ENCODE measurements around the gene CRELD2.

CRELD2 gene

GRCh38 chr22:49951986-49952896 is 33.8 kb downstream of the CRELD2 start:
- ChIA-PET CTCF (interaction anchor here (1.0 to 1.8 kb wide), 2 partner anchors 22 to 78 kb away, joined by 3 to 6 read pairs; no protein-coding TSS in a partner anchor), POLR2A (no interaction called here)
- DNase-seq (ENCODE audit: extremely low spot score), result no peak
- TF ChIP-seq CTCF (IDR thresholded peaks at IDR 0.05; ENCODE audit: control extremely low read depth, extremely low read depth, low read depth, missing control alignments), result no peak

- POLR2A ChIA-PET, result no interaction called here
- CTCF ChIA-PET, result interaction anchor here (1.8 kb wide), 1 partner anchor 22 kb away, joined by 6 read pairs; no protein-coding TSS in a partner anchor
- no peak for TF ChIP-seq CTCF (IDR thresholded peaks at IDR 0.05; ENCODE audit: control extremely low read depth, extremely low read depth, low read depth, missing control alignments)
- DNase-seq (ENCODE audit: extremely low spot score), result no peak
These were observed 34.7 kb downstream of the CRELD2 start for GRCh38 chr22:49953027-49953679.

DNA sequence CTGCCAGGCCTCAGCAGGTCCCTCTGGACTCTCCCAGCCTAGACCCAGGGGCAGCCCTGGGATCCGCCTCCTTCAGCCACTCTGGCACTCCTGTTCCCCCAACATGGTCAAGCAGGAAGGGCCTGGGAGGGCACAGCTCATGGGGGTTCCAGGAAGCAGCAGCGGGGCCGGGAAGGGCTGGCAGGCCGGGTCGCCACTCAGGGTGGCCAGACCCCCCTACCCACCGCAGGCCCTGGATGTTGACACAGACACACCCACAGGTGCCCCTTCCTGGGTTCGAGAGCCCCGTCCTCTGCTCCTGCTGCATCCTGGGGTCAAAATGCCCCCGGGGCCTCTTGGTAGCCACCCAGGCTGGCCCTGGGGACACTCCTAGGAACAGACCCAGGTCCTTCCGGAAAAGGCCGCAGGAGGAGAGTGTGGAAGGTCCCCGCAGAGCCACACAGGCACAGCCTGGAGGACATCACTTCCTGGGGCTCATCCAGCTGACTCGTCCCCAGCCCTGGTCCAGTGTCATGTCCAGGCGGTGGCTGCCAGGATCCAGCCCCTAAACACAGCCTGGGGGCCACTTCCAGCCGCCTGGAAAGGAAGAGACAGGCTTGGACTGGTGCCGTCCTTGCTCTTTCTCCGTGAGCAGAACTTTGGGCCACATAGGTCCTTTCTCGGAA is 35.4 kb downstream of the CRELD2 start:
- ChIA-PET CTCF (interaction anchor here (2.8 kb wide), 1 partner anchor 23 kb away, joined by 12 read pairs; no protein-coding TSS in a partner anchor), POLR2A (no interaction called here)
- no peak for DNase-seq (ENCODE audit: extremely low spot score)
- no peak for TF ChIP-seq CTCF (IDR thresholded peaks at IDR 0.05; ENCODE audit: control extremely low read depth, extremely low read depth, low read depth, missing control alignments)

- ChIA-PET CTCF (interaction anchor here (2.8 kb wide), 1 partner anchor 24 kb away, joined by 12 read pairs; no protein-coding TSS in a partner anchor), POLR2A (no interaction called here)
- no peak for DNase-seq (ENCODE audit: extremely low spot score)
- no peak for TF ChIP-seq CTCF (IDR thresholded peaks at IDR 0.05; ENCODE audit: control extremely low read depth, extremely low read depth, low read depth, missing control alignments)
These were observed 35.9 kb downstream of the CRELD2 start for GRCh38 chr22:49954354-49954753.

DNA sequence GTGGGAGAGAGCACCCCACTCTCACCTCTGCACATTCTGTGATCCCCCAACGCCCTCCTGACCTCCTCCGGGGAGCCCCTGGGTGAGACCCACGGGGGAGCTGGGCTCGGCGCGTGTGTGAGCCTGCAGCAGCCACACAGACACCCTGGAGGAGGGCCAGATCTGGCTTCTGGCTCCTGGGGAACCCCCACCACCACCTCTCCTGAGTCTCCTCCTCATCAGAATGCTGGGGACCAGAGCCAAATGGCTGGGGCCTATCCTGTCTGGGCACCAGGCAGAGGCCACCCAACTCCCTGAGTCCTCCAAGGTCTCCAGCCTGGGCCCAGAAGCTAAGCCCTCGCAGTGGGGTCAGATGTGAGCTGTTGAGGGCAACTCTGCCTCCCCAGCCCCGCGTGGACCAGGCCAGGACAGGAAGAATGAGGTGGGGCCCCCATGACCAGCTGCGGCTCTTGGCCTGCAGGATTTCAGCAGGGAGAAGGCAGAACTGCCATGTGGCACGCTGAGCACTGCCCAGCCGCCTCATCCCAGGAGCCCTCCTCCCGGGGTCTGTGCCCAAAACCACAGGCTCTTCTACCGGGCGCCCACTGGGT is 36.7 kb downstream of the CRELD2 start:
- ChIA-PET CTCF (interaction anchor here (1.0 to 3.0 kb wide), 4 partner anchors 8 to 25 kb away, joined by 3 to 12 read pairs (median 6); no protein-coding TSS in a partner anchor), POLR2A (no interaction called here)
- no peak for DNase-seq (ENCODE audit: extremely low spot score)

More for the DNA sequence above, 36.7 kb downstream of the CRELD2 start:
- TF ChIP-seq CTCF (IDR thresholded peaks at IDR 0.05; ENCODE audit: control extremely low read depth, extremely low read depth, low read depth, missing control alignments), result no peak

Measured in GM10248 (cell line).